IPS DF 4.7 (cell line): ENCODE data around the gene EIF4G3.
"Not testable (repeated sequence)": the region's sequence is repeated elsewhere in the genome, so short reads cannot be mapped to it uniquely, and the experiment has no call there.

Experiments used
- DNase-seq: peaks from one replicate; pipeline ENCODE4 v3.0.0-alpha.2; 2013; ENCODE audit warnings: low spot score; ENCODE audit errors: extremely low read depth

EIF4G3 gene

GRCh38 chr1:21032741-21033140 lies 144.0 kb downstream of the EIF4G3 start:
- DNase-seq, result no peak

- DNase-seq, result no peak
Measured at GRCh38 chr1:21030181-21030580, 146.5 kb downstream of the EIF4G3 start.

GRCh38 chr1:21028520-21029145 lies 148.1 kb downstream of the EIF4G3 start:
- DNase-seq, result no peak

GRCh38 chr1:21027805-21028204 lies 148.9 kb downstream of the EIF4G3 start:
- DNase-seq, result no peak

GRCh38 chr1:21024918-21025317 lies 151.8 kb downstream of the EIF4G3 start:
- DNase-seq, result no peak

GRCh38 chr1:21024136-21024896 lies 152.4 kb downstream of the EIF4G3 start:
- DNase-seq, result not testable (repeated sequence)

- no peak for DNase-seq
Measured at GRCh38 chr1:21022279-21023040, 154.2 kb downstream of the EIF4G3 start.

- DNase-seq, result no peak
Measured at GRCh38 chr1:21021311-21021710, 155.4 kb downstream of the EIF4G3 start.

- DNase-seq, result no peak
Measured at GRCh38 chr1:21020151-21020550, 156.5 kb downstream of the EIF4G3 start.

- no peak for DNase-seq
Measured at GRCh38 chr1:21018673-21019072, 158.0 kb downstream of the EIF4G3 start.

GRCh38 chr1:21013510-21013909 lies 163.2 kb downstream of the EIF4G3 start:
- no peak for DNase-seq

GRCh38 chr1:21012937-21013336 lies 163.8 kb downstream of the EIF4G3 start:
- no peak for DNase-seq

GRCh38 chr1:21007876-21008275 lies 168.8 kb downstream of the EIF4G3 start:
- no peak for DNase-seq

GRCh38 chr1:21005466-21006239 lies 171.0 kb downstream of the EIF4G3 start:
- DNase-seq, result no peak

GRCh38 chr1:21003281-21004045 lies 173.2 kb downstream of the EIF4G3 start:
- no peak for DNase-seq

GRCh38 chr1:21001042-21001441 lies 175.7 kb downstream of the EIF4G3 start:
- DNase-seq, result no peak

GRCh38 chr1:21000245-21000594 lies 176.5 kb downstream of the EIF4G3 start:
- no peak for DNase-seq

GRCh38 chr1:20999525-21000244 lies 177.0 kb downstream of the EIF4G3 start:
- DNase-seq, result no peak

GRCh38 chr1:20998826-20999225 lies 177.9 kb downstream of the EIF4G3 start:
- DNase-seq, result no peak

- DNase-seq, result no peak
Measured at GRCh38 chr1:20997602-20998224, 179.0 kb downstream of the EIF4G3 start.
